Activated T-helper 17 cell treated with anti-CD3 and anti-CD28 coated beads, Interleukin-2, amount 50 U/mL, for 72 hours (primary cell): ENCODE data around the gene TEX35. TPM values are rescaled to one million over a fixed set of nuclear protein-coding genes. Genes with fewer than 3 reads are reported as not detected.

Experiments
- ATAC-seq: fragments of 150-1000 bp; cut with Tn5 transposase; replicated peaks from 2 replicates; pipeline ENCODE4 v1.10.0; 2021; ENCODE audit warnings: mild to moderate bottlenecking, moderate library complexity
- H3K27ac Mint-ChIP-seq: one replicate; pipeline ENCODE4 v1.8.0; 2022; ENCODE audit warnings: mixed read lengths
- H3K27me3 Mint-ChIP-seq: one replicate; pipeline ENCODE4 v1.8.0; 2022; ENCODE audit warnings: mixed read lengths
- H3K36me3 Mint-ChIP-seq: one replicate; pipeline ENCODE4 v1.8.0; 2022; ENCODE audit warnings: low read depth, mild to moderate bottlenecking, mixed read lengths
- H3K4me1 Mint-ChIP-seq: one replicate; pipeline ENCODE4 v1.8.0; 2022; ENCODE audit warnings: mixed read lengths
- H3K4me3 Mint-ChIP-seq: one replicate; pipeline ENCODE4 v1.8.0; 2022; ENCODE audit warnings: mild to moderate bottlenecking, mixed read lengths
- H3K9me3 Mint-ChIP-seq: one replicate; pipeline ENCODE4 v1.8.0; 2022; ENCODE audit warnings: mixed read lengths
- total RNA-seq, 2 donors: library from RNA; stranded (reverse); gene quantifications; one replicate each; pipeline ENCODE4 v1.2.3, GENCODE V29; 2022

TEX35 gene
- total RNA-seq, 2 donors from 2014 or later: not detected

DNA sequence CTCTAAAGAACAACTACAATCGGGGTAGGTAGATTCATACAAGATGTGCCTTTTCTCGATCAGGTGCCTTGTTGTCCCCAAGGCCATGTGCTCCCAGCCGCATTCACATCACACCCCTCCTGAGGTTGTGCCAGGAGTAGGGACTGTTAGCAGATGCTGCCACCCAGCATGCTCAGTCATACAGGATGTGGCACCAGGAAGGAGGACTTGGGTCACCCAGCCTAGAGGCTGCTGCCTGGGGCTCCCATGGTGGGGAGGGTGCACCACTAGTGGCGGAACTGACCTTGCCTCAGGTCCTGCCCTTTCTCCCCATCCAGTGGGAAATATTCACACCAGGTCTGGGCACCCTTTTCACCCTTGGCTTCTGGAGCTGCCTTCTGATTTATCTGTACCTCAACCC lies 8.3 kb downstream of the TEX35 start:
- Mint-ChIP-seq H3K4me1 (no peaks in the 10 kb centered on the region), H3K9me3 (no peaks in the 10 kb centered on the region), H3K27me3 (no peaks in the 10 kb centered on the region), H3K36me3 (no peaks in the 10 kb centered on the region), H3K4me3 (no peak overlapping the region), H3K27ac (no peak overlapping the region)
- no peak for ATAC-seq

- peaks cover under 1% of the 10 kb centered on the region for H3K4me1 Mint-ChIP-seq
- no peak overlapping the region for H3K27ac Mint-ChIP-seq
- no peaks in the 10 kb centered on the region for H3K27me3 Mint-ChIP-seq
- no peaks in the 10 kb centered on the region for H3K36me3 Mint-ChIP-seq
- no peak for ATAC-seq
- H3K9me3 Mint-ChIP-seq: no peaks in the 10 kb centered on the region
- no peak overlapping the region for H3K4me3 Mint-ChIP-seq
These were observed 14.2 kb downstream of the TEX35 start for GRCh38 chr1:178527117-178527516.

DNA sequence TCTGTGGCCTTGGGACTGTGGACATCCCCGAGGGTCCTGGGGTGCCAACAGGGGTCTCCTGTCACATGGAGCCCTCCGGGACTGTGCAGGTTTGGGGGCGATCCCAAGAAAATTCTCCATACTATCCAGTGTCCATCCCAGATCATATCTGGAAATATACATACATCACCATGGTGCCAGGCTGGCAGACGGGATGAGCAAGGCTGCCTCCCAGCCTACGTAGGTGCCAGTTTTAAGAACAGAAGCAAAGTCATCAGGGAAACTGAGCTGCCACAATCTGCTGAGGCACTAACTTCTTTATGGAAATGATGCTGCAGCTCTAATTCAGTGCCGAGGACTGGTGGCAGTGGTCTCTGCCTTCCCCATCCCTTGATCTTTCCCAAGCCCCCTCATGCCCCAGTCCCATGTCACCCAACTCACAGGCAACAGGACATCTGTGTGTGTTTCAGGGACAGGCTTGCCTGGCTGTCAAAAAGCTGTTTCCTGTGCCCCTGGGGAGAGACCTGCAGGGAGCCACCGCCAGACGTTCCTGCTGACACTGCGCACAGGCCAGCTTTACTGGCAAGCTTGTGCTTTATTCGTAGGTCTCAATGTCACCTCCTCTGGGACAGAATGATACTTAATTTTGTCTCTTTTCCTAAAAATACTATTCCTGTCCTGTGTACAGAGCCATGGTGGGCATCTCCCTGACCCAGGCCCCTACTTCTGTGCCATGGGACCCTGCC lies 15.5 kb downstream of the TEX35 start:
- H3K4me3 Mint-ChIP-seq: no peak overlapping the region
- H3K27ac Mint-ChIP-seq: no peak overlapping the region
- ATAC-seq: no peak
- peaks cover 4% of the 10 kb centered on the region for H3K4me1 Mint-ChIP-seq
- no peaks in the 10 kb centered on the region for H3K36me3 Mint-ChIP-seq
- H3K9me3 Mint-ChIP-seq: no peaks in the 10 kb centered on the region
- peaks cover 3% of the 10 kb centered on the region for H3K27me3 Mint-ChIP-seq

DNA sequence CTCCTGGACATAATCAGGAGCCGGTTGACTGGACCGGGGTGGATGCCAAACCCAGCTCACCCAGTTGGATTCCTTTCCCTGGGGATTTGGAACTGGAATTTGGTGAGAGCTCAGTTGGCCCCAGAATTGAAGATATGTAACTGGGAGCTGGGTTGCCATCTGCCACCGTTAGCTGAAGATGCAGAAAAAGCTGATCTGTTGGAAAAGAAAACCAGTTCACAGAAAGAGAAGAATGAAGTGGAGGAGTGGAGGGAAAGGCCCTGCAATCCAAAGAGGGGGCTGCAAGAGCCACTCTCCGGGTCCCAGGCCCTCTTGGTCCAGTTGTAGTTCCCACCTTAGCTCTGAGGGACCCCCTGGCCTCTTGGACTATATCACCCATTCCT lies 16.0 kb downstream of the TEX35 start:
- Mint-ChIP-seq H3K4me1 (peaks cover 4% of the 10 kb centered on the region), H3K4me3 (no peak overlapping the region), H3K27me3 (peaks cover 3% of the 10 kb centered on the region), H3K36me3 (no peaks in the 10 kb centered on the region), H3K9me3 (no peaks in the 10 kb centered on the region), H3K27ac (no peak overlapping the region)
- ATAC-seq: no peak

DNA sequence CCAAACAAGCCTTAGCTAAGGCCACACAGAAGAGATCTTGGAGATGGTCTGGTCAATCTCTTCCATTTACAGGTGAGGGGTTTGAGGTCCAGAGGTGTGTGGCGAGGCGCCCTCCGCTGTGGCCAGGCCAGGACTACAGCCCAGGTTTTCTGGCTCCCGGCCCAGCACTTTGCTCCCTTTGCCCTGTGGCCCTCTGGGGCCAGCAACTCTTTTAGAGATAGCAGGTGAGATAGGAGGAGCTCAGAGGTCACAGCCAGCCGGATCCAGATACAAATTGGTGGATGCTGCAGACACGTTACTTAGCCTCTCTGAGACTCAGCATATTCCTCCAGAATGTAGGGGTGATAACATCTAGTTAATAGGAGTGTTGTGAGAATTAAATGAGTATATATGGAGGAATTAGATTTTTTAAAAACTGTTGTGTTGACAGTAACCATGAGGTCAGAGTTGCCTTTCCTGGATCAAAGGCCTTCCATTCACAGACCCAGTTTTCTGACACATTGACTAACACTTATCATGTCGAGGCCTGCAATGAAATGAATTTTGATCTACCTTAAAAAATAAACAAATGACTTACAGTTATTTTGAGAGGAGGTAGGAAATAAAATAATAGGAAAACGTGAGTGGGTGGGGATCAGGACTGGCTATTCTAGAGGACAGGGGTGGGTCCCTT lies 16.6 kb downstream of the TEX35 start:
- H3K27ac Mint-ChIP-seq: no peak overlapping the region
- H3K4me1 Mint-ChIP-seq: peaks cover 4% of the 10 kb centered on the region
- ATAC-seq: no peak
- no peaks in the 10 kb centered on the region for H3K36me3 Mint-ChIP-seq
- no peak overlapping the region for H3K4me3 Mint-ChIP-seq
- H3K27me3 Mint-ChIP-seq: peaks cover 3% of the 10 kb centered on the region
- H3K9me3 Mint-ChIP-seq: no peaks in the 10 kb centered on the region

GRCh38 chr1:178530037-178530402 lies 17.1 kb downstream of the TEX35 start:
- Mint-ChIP-seq H3K36me3 (no peaks in the 10 kb centered on the region), H3K9me3 (no peaks in the 10 kb centered on the region), H3K27me3 (peaks cover 3% of the 10 kb centered on the region), H3K4me1 (peaks cover 4% of the 10 kb centered on the region), H3K4me3 (no peak overlapping the region), H3K27ac (no peak overlapping the region)
- no peak for ATAC-seq

- Mint-ChIP-seq H3K4me3 (no peak overlapping the region), H3K4me1 (peaks cover 4% of the 10 kb centered on the region), H3K27me3 (peaks cover 3% of the 10 kb centered on the region), H3K36me3 (no peaks in the 10 kb centered on the region), H3K9me3 (no peaks in the 10 kb centered on the region), H3K27ac (no peak overlapping the region)
- no peak for ATAC-seq
These were observed 17.6 kb downstream of the TEX35 start for GRCh38 chr1:178530502-178530901.

- Mint-ChIP-seq H3K4me1 (peaks cover 4% of the 10 kb centered on the region), H3K9me3 (no peaks in the 10 kb centered on the region), H3K36me3 (no peaks in the 10 kb centered on the region), H3K27ac (no peak overlapping the region), H3K27me3 (peaks cover 3% of the 10 kb centered on the region), H3K4me3 (no peak overlapping the region)
- no peak for ATAC-seq
These were observed 19.0 kb downstream of the TEX35 start for GRCh38 chr1:178531887-178532286.

GRCh38 chr1:178532392-178532791 lies 19.5 kb downstream of the TEX35 start:
- no peaks in the 10 kb centered on the region for H3K9me3 Mint-ChIP-seq
- H3K4me3 Mint-ChIP-seq: no peak overlapping the region
- no peaks in the 10 kb centered on the region for H3K36me3 Mint-ChIP-seq
- no peak overlapping the region for H3K27ac Mint-ChIP-seq
- peak; percentile 86 for ATAC-seq
- H3K27me3 Mint-ChIP-seq: peaks cover 3% of the 10 kb centered on the region
- peaks cover 4% of the 10 kb centered on the region for H3K4me1 Mint-ChIP-seq

GRCh38 chr1:178533121-178533946 lies 20.4 kb downstream of the TEX35 start:
- no peak for ATAC-seq
- Mint-ChIP-seq H3K4me3 (no peak overlapping the region), H3K27ac (no peak overlapping the region), H3K27me3 (peaks cover 3% of the 10 kb centered on the region), H3K36me3 (no peaks in the 10 kb centered on the region), H3K4me1 (peaks cover 4% of the 10 kb centered on the region), H3K9me3 (no peaks in the 10 kb centered on the region)

DNA sequence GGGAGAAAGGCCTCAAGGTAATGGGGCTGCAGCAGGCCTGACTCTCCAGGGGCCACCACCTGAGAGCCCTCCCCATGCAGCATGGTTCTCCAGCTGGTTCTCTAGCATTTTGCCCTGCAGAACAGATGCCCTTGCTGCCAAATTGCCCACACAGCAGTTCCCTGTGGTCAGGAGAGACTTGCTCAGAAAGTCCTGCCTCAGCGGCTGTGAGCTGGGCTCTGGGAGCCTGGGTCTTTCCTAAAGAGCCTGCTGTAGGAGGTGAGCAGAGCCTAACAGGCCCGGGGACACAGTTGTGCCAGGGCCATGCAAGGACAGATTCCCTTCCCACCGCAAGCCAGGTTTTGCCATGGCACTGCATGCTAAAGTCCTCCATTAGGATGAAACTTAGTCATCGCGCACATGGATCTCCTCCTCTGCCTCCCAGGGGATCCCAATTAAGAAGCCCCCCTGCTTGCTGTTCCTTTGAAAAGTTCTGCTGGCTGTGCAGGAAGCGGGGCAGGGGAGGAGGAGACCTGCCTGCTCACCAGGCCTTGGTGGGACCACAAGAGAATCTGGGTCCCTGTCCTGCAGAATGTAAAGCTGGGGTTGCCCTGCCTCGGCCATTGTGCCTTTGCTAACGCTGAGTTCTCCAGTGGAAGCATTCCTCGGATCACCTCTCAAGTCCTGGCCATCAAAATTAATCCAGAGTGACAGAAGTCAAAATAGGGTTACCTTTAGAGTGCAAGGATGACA lies 21.4 kb downstream of the TEX35 start:
- Mint-ChIP-seq H3K27me3 (peaks cover 3% of the 10 kb centered on the region), H3K4me3 (no peak overlapping the region), H3K4me1 (peaks cover 4% of the 10 kb centered on the region), H3K9me3 (no peaks in the 10 kb centered on the region), H3K27ac (no peak overlapping the region), H3K36me3 (no peaks in the 10 kb centered on the region)
- no peak for ATAC-seq

DNA sequence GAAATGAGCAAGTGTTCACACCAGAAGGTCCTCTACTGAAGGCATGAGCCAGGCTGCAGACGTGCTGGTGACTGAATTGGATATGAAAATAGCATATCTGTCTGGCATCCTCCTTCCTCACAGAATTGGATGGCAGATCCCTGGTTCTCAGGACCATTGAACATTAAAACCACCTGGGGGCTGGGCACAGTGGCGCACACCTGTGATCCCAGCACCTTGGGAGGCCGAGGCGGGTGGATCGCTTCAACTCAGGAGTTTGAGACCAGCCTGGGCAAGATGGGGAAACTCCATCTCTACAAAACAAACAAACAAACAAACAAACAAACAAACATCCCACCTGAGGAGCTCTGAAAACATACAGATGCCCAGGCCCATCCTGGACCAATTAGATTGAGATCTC lies 23.4 kb downstream of the TEX35 start:
- Mint-ChIP-seq H3K4me3 (no peak overlapping the region), H3K27me3 (peaks cover 3% of the 10 kb centered on the region)

DNA sequence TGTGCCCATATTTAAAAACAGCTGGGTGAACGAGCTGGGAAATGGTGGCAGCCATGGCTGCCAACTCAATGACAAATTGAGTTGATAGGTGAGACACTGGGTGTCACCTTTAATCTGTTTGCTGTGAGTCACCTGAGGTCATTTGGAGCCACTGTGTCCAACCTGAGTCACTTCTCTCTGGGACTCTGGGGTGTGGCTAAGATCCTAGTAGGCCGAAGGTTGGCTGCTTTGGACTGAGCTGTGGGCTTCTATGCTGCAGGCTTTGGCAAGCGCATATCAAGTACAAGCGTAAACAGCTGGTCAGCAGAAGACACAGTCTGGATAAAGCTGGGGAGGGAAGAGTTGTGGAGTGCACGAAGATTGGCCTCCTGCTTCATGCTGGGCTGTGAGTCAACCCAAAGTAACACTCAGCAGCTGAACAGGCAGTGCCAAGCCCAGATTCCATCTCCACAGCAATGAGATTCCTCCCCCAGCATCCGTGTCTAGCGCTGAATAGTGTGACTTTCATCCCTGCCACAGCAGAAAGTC lies 24.0 kb downstream of the TEX35 start:
- no peak overlapping the region for H3K4me3 Mint-ChIP-seq
- H3K27ac Mint-ChIP-seq: no peak overlapping the region
- peaks cover 4% of the 10 kb centered on the region for H3K4me1 Mint-ChIP-seq
- no peaks in the 10 kb centered on the region for H3K36me3 Mint-ChIP-seq
- no peaks in the 10 kb centered on the region for H3K9me3 Mint-ChIP-seq
- peaks cover 3% of the 10 kb centered on the region for H3K27me3 Mint-ChIP-seq
- peak; percentile 59 for ATAC-seq

More for the DNA sequence above, 23.4 kb downstream of the TEX35 start:
- H3K4me1 Mint-ChIP-seq: peaks cover 4% of the 10 kb centered on the region
- no peak overlapping the region for H3K27ac Mint-ChIP-seq
- ATAC-seq: no peak
- H3K9me3 Mint-ChIP-seq: no peaks in the 10 kb centered on the region
- H3K36me3 Mint-ChIP-seq: no peaks in the 10 kb centered on the region

DNA sequence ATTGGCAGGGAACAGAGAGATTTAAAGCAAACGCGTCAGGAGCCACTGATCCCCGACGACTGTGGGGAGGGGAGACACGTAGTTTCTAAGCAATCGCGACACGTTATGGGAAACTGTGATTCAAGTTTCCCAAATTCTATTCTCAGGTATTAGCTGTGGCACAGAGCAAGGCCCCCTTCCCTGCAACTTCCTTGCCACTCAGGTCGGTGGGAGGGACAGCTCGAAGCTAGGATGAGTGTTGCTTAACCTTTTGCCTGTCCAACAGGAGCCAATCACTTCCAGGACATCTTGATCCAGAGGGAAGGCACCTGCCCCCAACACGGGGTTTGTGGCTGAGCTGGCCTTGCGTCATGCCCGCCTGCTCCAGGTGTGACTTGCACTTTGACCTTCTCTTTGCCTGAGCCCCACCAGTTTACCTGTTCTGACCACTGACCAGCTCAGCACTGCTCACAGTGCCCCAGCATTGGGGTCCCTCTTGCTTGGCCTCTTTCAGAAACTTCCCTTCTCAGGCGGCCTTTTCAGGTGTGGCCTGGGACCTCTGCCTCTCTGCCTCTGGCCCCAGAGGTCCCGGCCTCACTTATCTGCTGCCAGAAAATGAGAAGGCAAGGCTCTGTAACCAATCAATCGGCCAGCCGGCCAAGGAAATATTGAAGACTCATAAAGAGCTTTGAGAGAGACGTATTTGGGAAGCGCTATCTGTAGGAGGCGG lies 24.6 kb downstream of the TEX35 start:
- Mint-ChIP-seq H3K9me3 (no peaks in the 10 kb centered on the region), H3K27me3 (no peaks in the 10 kb centered on the region), H3K36me3 (no peaks in the 10 kb centered on the region), H3K4me3 (no peak overlapping the region), H3K4me1 (no peaks in the 10 kb centered on the region), H3K27ac (no peak overlapping the region)
- ATAC-seq: no peak
